Activated T-cell treated with anti-CD3 and anti-CD28 coated beads for 48 hours (primary cell): Measurements from ENCODE around the gene MRPS17.
A peak's percentile ranks its signal among the peaks of the same experiment; 100 is the strongest.
"Not testable (repeated sequence)": the region's sequence is repeated elsewhere in the genome, so short reads cannot be mapped to it uniquely, and the experiment has no call there.

Experiments used
- DNase-seq: peaks from one replicate; pipeline ENCODE4 v3.0.0-alpha.2; 2020; ENCODE audit warnings: low read depth

The MRPS17 gene

DNA sequence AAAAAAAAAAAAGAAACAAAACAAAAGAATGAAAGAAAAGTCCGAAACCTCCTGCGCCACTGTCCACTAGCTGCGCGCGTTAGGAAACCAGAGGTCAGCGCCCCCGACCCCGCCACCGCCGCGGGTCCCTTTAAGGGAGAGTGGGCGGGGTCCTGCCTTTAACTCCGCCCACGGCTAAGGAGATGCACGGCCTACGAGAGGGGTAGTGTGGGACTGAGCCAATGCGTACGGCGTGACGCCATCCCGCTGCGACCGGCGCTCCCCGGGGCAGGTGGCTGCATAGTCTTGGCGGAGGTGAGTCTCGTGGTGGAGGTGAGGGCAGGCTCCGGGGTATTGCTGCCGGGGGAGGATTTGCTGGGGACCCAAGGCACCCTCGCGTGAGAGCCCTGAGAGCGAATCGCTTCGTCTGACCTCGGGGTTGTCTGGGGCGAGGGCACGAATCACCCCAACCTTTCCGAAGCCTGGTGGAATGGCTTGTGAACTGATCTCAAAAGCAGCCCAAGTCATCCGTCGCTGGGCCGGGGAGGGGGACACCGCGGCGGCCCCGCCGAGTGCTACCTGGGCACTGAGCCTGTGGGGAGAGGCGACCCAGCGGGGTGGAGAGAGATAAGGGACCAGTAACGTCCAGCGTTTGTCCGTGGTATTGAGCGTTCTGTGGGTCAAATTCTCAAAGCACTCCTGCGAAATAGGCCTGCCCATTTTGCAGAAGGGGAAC is at the start of gene MRPS17:
TSS of gene MRPS17 (plus strand) at position 241 of the 715 bp plus-strand sequence. CDS start 1,319 bp downstream, outside the sequence.
- DNase-seq = peak; percentile 89

DNA sequence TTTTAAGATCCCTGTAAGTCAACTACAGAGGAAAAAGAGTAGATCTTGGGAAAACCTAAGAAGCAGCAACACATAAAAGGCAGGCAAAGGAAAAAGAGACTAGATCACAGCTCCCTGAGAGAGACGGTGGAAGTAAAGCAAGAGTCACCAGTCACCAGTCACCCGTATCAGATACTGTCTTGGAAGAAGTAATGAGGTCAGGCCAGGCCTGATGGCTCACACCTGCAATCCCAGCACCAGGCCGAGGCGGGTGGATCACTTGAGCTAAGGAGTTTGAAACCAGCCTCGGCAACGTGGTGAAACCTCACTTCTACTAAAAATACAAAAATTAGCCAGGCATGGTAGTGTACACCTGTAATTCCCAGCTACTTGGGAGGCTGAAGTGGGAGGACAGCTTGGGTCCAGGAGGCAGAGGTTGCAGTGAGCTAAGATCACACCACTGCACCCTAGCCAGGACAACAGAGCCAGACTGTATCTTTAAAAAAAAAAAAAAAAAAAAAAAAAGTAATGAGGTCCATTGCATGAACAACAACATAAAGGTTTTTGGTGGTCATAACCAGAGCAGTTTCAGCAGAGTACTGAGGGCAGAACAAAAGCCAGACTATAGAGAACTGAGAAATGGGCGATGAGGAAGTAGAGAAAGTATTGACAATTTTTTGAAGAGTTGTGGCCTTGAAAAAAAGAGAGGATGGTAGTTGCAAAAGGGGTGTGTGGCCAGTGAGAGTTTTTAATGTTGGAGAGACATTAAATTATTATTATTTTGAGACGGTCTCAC is 47.5 kb upstream of the MRPS17 start:
- no peak for DNase-seq

GRCh38 chr7:55912748-55913158 is 38.9 kb upstream of the MRPS17 start:
- DNase-seq = no peak

DNA sequence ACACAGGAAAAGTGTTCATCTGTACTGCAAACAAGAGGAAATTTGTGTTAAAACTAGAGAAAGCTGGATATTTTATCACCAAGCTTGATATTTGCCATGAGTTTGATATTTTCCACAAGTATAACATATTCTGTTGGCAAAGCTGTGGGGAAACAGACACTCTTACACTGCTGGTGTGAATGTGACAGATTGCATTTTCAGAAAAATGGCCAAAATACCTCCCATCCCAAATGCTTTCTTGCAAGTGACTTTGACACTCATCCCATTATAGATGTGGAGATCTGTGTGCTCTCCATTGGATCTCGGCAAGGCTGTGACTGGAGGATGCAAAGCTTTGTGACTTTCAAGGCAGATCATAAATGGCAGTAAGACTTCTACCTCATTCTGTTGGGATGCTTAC is 33.9 kb upstream of the MRPS17 start:
- no peak for DNase-seq

GRCh38 chr7:55928006-55928767 is 23.5 kb upstream of the MRPS17 start:
- DNase-seq = no peak

GRCh38 chr7:55931421-55932151 is 20.1 kb upstream of the MRPS17 start:
- DNase-seq = no peak

- DNase-seq = no peak
These were observed 12.1 kb upstream of the MRPS17 start for GRCh38 chr7:55939514-55940123.

- DNase-seq = no peak
These were observed 5.1 kb upstream of the MRPS17 start for GRCh38 chr7:55946545-55946944.

- DNase-seq = not testable (repeated sequence)
These were observed 635 bp downstream of the MRPS17 start for GRCh38 chr7:55952352-55952671.

DNA sequence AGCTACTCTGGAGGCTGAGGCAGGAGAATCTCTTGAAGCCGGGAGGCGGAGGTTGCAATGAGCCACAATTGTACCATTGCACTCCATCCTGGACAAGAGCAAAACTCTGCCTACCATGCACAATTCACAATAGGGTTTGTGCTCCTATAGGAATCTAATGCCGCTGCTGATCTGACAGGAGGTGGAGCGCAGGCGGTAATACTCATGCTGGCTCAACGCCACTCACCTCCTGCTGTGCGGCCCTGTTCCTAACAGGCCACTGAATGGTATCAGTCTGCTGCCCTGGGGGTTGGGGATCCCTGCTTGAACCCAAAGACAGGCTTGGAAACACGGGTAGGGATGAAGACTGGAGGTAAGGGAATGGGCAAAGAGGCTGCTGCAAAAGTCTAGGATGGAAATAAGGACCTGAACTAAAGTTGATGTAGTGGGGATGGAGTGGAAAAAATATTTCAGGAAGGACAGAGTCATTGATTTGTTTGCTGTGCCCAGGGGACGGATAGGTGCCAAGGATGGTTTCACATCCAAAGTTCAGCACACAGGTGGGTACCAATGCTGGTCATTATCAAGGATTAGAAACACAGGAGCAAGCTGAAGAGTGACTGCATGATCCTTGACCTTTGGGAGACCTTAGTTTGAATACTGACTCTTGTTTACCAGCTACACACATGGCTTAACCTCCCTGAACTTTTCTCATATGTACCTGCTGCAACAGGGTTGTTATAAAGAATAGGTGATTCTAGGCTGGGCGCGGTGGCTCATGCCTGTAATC is 2.2 kb downstream of the MRPS17 start:
- no peak for DNase-seq

DNA sequence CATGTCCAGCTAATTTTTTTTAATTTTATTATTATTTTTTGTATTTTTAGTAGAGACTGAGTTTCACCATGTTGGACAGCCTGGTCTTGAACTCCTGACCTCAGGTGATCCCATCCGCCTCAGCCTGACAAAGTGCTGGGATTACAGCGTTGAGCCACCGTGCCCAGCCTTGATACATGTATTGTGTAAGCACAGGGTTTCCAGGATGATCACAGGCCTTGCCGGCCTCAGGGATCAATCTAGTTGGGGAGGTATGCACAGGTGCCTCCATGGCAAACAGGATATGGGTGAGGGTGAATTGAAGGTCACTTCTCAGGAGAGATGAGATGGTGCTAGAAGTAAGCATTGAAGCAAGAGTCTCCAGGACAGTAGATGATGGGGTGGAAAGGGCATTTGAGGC is 5.5 kb downstream of the MRPS17 start:
- DNase-seq = no peak

GRCh38 chr7:55962014-55962413 is 10.3 kb downstream of the MRPS17 start:
- no peak for DNase-seq

GRCh38 chr7:55963584-55964168 is 12.0 kb downstream of the MRPS17 start:
- DNase-seq = no peak

- DNase-seq = peak; percentile 69
These were observed 12.8 kb downstream of the MRPS17 start, which contains the start of gene NIPSNAP2 for GRCh38 chr7:55964261-55965099. Gene NIPSNAP2, plus strand, starts transcription at chr7:55964585. Its CDS starts 25 bp downstream, at chr7:55964610.

DNA sequence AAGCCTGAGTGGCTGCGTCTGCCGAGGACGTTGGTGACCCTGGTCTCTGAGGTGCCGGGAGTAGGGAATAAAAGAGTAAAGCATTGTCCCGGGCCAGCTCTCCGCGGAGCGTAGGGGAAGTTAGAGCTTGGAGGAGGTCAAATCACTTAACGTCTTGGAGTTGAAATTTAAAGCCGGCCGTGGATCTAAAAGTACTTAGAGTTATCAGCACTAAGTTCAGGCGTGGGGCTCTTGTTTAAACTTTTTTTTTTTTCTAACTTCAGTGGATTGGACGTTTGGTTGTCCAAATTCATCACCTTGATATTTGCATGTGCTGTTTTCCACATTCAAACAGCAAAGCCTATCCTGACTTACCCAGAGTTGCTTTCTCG is 13.4 kb downstream of the MRPS17 start:
- DNase-seq = no peak

DNA sequence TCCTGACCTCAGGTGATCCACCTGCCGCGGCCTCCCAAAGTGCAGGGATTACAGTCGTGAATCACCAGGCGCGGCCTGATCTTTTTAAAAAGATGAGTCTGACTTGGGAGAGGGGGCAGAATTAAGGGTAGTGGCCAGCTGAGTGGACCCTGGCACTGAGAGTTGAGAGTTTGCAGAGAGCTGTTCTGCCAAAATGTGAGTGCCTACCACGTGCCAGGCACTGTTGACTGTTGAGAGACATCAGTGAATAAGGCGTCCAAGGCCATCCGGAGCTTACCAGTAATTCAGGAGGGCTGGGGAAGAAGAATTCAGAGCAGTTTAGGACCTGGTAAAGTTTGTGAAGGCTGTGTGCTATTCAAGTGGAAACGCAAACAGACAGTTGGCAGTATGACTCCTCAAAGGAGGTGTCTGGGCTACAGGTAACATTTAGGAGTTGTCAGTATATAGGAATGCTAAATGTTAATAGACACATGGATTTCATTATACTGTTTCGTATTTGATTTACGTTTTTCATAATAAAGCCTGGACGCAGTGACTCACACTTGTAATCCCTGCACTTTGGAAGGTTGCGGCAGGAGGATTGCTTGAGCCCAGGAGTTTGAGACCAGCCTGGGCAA is 14.2 kb downstream of the MRPS17 start:
- no peak for DNase-seq

DNA sequence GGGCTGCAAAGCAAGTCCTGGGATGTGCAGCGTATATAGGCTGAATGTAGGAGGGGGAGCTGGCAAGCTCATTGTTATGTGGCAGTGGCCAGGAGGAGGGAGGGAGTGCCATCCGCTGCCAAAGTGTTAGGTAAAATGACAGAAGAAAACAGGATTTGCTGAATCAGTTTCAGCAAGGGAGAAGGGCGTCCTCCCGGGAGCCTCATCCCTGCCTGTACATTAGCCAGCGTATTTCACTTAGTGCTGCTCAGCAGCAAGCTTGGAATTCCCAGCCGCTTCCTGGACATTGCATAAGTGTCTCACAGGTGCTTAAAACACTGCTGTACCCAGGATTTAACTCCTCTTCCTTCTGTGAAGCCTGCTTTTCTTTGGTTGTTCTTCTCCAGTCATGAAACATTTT is 15.2 kb downstream of the MRPS17 start:
- DNase-seq = no peak

DNA sequence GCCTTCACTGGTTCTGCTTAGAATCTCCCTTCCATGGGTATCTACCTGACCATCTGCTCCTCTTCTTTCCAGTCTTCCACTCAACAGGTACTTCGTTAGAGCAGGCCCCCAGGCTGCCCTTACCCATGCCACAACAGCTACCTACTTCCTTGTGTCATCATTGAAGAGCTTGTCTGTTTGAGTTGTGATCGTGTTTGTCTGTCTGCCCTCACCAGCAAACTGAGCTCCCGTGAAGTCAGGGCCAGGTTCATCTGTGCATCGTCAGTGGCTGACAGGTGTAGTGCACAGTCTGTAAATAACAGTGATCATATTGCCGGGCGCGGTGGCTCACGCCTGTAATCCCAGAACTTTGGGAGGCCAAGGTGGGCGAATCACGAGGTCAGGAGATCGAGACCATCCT is 17.7 kb downstream of the MRPS17 start:
- DNase-seq = no peak

DNA sequence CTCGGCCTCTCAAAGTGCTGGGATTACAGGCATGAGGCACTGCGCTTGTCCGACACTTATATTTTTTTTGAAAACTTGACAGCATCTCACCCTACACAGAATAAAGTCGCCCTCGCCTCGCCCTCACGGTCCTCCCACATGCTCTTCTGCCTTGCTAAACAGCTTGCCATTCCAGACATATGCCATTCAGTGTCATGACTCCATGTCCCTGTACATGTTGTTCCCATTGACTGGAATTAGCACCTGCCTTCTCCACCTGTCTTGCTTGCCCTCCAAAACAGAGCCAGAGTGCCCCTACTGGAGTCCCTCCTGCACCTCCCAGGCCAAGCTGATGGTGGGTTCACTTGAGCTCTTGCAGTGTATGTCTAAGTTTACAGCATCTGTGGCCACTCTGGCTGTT is 18.9 kb downstream of the MRPS17 start:
- DNase-seq = no peak
